Heart right ventricle (tissue), 16 donors: Measurements from ENCODE around the gene RGS4. TPM values are rescaled to one million over a fixed set of nuclear protein-coding genes. Genes with fewer than 3 reads are reported as not detected.

ENCODE experiments used
- ATAC-seq, 8 donors: fragments of 200-7000 bp; cut with Tn5 transposase; one replicate each; pipeline ENCODE4 v1.9.1; 2020; ENCODE audit warnings: mild to moderate bottlenecking in 8 of 8, moderate library complexity in 8 of 8, moderate number of reproducible peaks in 1 of 8
- DNase-seq, 2 donors: peaks; one replicate each; pipeline ENCODE4 v3.0.0-alpha.2; 2020
- H3K27ac ChIP-seq, 10 donors: fragments of 200-600 bp; sonication (generic) in 2 of 10; one replicate each; pipeline versions ENCODE4 v1.5.0 to v1.8.0; 2020 to 2022; ENCODE audit warnings: mild to moderate bottlenecking in 3 of 10
- H3K27me3 ChIP-seq, 7 donors: fragments of 200-600 bp; one replicate each; pipeline ENCODE4 v1.8.0; 2021 to 2022; ENCODE audit warnings: mild to moderate bottlenecking in 2 of 7
- H3K36me3 ChIP-seq, 9 donors: fragments of 200-600 bp; sonication (generic) in 1 of 9; one replicate each; pipeline versions ENCODE4 v1.5.0 to v1.8.0; 2020 to 2022; ENCODE audit warnings: mild to moderate bottlenecking in 2 of 9
- H3K4me1 ChIP-seq, 9 donors: fragments of 200-600 bp; sonication (generic) in 1 of 9; one replicate each; pipeline versions ENCODE4 v1.5.0 to v1.8.0; 2020 to 2022; ENCODE audit warnings: mild to moderate bottlenecking in 4 of 9
- H3K4me3 ChIP-seq, 10 donors: fragments of 200-600 bp; sonication (generic) in 2 of 10; one replicate each; pipeline versions ENCODE4 v1.5.0 to v1.8.0; 2020 to 2022; ENCODE audit warnings: mild to moderate bottlenecking in 7 of 10, moderate library complexity in 2 of 10
- H3K9me3 ChIP-seq, 11 donors: fragments of 200-600 bp in 10 of 11; sonication (generic) in 2 of 11; one replicate each; pipeline versions ENCODE4 v1.5.0 to v1.8.0; 2013 to 2022; ENCODE audit warnings: mild to moderate bottlenecking in 2 of 11, control low read depth in 1 of 11, moderate library complexity in 1 of 11
- CTCF ChIP-seq, 9 donors: fragments of 200-600 bp; sonication (generic) in 2 of 9; IDR thresholded peaks; one replicate each; pipeline versions ENCODE4 v1.5.0 to v1.8.0; 2021 to 2022; ENCODE audit warnings: antibody characterized with exemption in 9 of 9, mild to moderate bottlenecking in 5 of 9, moderate library complexity in 1 of 9
- WGBS, 2 donors: extraction: QIAGEN DNeasy Blood & Tissue Kit; methylation state at CpG; one replicate each; pipeline ENCODE4 v1.1.7; 2013; ENCODE audit warnings: inconsistent platforms in 1 of 2; 5-methylcytosine and 5-hydroxymethylcytosine counted together
- intact Hi-C, 10 donors: fragments of 100-400 bp; cut with DNase I; formaldehyde crosslinking; loops; one replicate each; pipeline versions ENCODE4 v1.11.1 to v1.14.2; 2022
- long read RNA-seq, 3 donors: library from polyadenylated mRNA; unstranded; transcript quantifications; one replicate each; pipeline ENCODE4 v2.0.0, GENCODE V29; 2020 to 2021
- polyA plus RNA-seq, 2 donors: library from polyadenylated mRNA; stranded (reverse); fragments of 200-250 nt; gene quantifications; one replicate each; pipeline ENCODE4 v1.2.3, GENCODE V29; 2013
- total RNA-seq, 10 donors: library from RNA; stranded (reverse); fragmentation: NEBNext Ultra II Directional in 3 of 10; extraction: Animal tissue kit (Norgen Biotek cat#: 25700) in 3 of 10; gene quantifications; one replicate each; pipeline versions ENCODE4 v1.2.1 to v1.2.4, GENCODE V29; 2021 to 2023
- donor health status: Arrhythmogenic right ventricular cardiomyopathy.
- donor health status: ischemic (EF 13 %, LVEDD 7.1; RV severe dilation, severe dysfunction).
- donor health status: healthy with polysubstance abuse.
- donor health status: DM: no; HTN: yes; CAD: no.
- donor health status: DM: no; HTN: no; CAD: no.
- donor health status: ischemic (EF 25% LVEDD 6.9; RV normal size, moderate dysfunction).
- donor health status: ischemic (EF 25% LVEDD 5.7; RV mildly dilated, moderate dysfunction).
- donor health status: healthy.
- donor health status: DM: yes; HTN: yes; CAD: no.
- donor health status: Ischemic cardiomyopathy.
- donor health status: ischemic (EF 35%, LVEDD 5.7; RV mildly dilated, moderate dysfunction).
- donor health status: nonischemic (EF 11% LVEDD 7.7; RV severe dilation, severe dysfunction).
- donor health status: DM: yes; HTN: yes; CAD: no.
- donor health status: PGD.
- donor health status: ischemic (EF 29% LVEDD 5.4; RV normal size, mild dysfunction).
- donor health status: nonischemic (EF 23%, LVEDD 6.1; RV moderate dilation, normal function).

RGS4 gene
- 1 to 10 TPM in 8 of 10 donors, under 1 TPM in 2; 0.72 to 7.6 (median 2.0) TPM for total RNA-seq
- polyA plus RNA-seq: 1 to 10 TPM in 1 of 2 donors, under 1 TPM in 1; 0.80 to 1.2 TPM
- long read RNA-seq, donor 1: 0 reads
- long read RNA-seq, donor 2, partial matches to known transcripts: 0 of 1 reads
- long read RNA-seq, donor 2, other reads (novel, unspliced or antisense): 0 of 1 reads
- long read RNA-seq, donor 3, partial matches to known transcripts: 0 of 1 reads
- long read RNA-seq, donor 3, other reads (novel, unspliced or antisense): 0 of 1 reads

- H3K9me3 ChIP-seq: no peaks in the 10 kb centered on the region
- peaks cover 0 to 20% (median 0%) of the 10 kb centered on the region in 9 donors for H3K36me3 ChIP-seq
- ATAC-seq (peak; percentile 82 to 98 (median 96)), DNase-seq (peak; percentile 34 to 66)
- peak within 1 kb of the TSS in 9 of 10 donors; percentile 14 to 55 (median 48) for H3K4me3 ChIP-seq
- 1 to 2% methylated on average over 13 of the region's 13 CpGs for WGBS, 2 donors
- intact Hi-C loops: loop anchor here in 8 of 10 donors (1.0 to 10.0 kb wide), 9 partner anchors 106 to 248 kb away; no protein-coding TSS in a partner anchor
- TF ChIP-seq CTCF (IDR thresholded peaks at IDR 0.05): peak in 7 of 9 donors; percentile 21 to 55 (median 46)
- peaks cover 0 to 7% (median 0%) of the 10 kb centered on the region in 9 donors for H3K4me1 ChIP-seq
- H3K27me3 ChIP-seq: peaks cover 0 to 39% (median 4%) of the 10 kb centered on the region in 7 donors
- H3K27ac ChIP-seq: peak within 1 kb of the TSS in 6 of 10 donors; percentile 31 to 59 (median 40)
Observed at GRCh38 chr1:163069142-163069541, at the start of gene RGS4. RGS4 (plus strand) TSS chr1:163069361; CDS start chr1:163069485, 124 bp downstream.

GRCh38 chr1:163022129-163022528 lies 47.0 kb upstream of the RGS4 start:
- DNase-seq (no peak), ATAC-seq (no peak)
- intact Hi-C loops: no loop called here
- Histone ChIP-seq H3K27me3 (no peaks in the 10 kb centered on the region), H3K27ac (no peak overlapping the region), H3K36me3 (no peaks in the 10 kb centered on the region), H3K9me3 (peaks cover 0 to 39% (median 13%) of the 10 kb centered on the region in 11 donors), H3K4me1 (no peaks in the 10 kb centered on the region), H3K4me3 (no peak overlapping the region)
- TF ChIP-seq CTCF (IDR thresholded peaks at IDR 0.05): no peak

- intact Hi-C loops: no loop called here
- H3K27ac ChIP-seq: no peak overlapping the region
- no peak for DNase-seq
Observed at GRCh38 chr1:163027610-163028009, 41.6 kb upstream of the RGS4 start.

GRCh38 chr1:163029901-163030300 lies 39.3 kb upstream of the RGS4 start:
- no peak for TF ChIP-seq CTCF (IDR thresholded peaks at IDR 0.05)
- intact Hi-C loops: no loop called here
- Histone ChIP-seq H3K9me3 (no peaks in the 10 kb centered on the region), H3K36me3 (no peaks in the 10 kb centered on the region), H3K27ac (no peak overlapping the region), H3K27me3 (peaks cover 0 to 3% (median 0%) of the 10 kb centered on the region in 7 donors), H3K4me1 (no peaks in the 10 kb centered on the region), H3K4me3 (no peak overlapping the region)
- 72 to 83% methylated on average over 5 of the region's 5 CpGs for WGBS, 2 donors
- no peak for DNase-seq
- ATAC-seq: no peak

More at GRCh38 chr1:163027610-163028009, 41.6 kb upstream of the RGS4 start:
- H3K4me1 ChIP-seq: no peaks in the 10 kb centered on the region
- no peak for TF ChIP-seq CTCF (IDR thresholded peaks at IDR 0.05)
- peaks cover 0 to 3% (median 0%) of the 10 kb centered on the region in 7 donors for H3K27me3 ChIP-seq
- H3K9me3 ChIP-seq: peaks cover 0 to 19% (median 5%) of the 10 kb centered on the region in 11 donors
- H3K4me3 ChIP-seq: no peak overlapping the region
- H3K36me3 ChIP-seq: no peaks in the 10 kb centered on the region
- no peak for ATAC-seq
